DND-41 (cell line): Measurements from ENCODE around the gene TGM1.

Experiments
- EZH2 ChIP-seq: IDR thresholded peaks from 3 replicates; pipeline ENCODE4 v1.6.1; 2012; ENCODE audit warnings: borderline replicate concordance, low read depth, mild to moderate bottlenecking, moderate library complexity, low read length, inconsistent platforms; ENCODE audit not compliant: severe bottlenecking
- TF ChIP-seq, protein P1 (sequence below): IDR thresholded peaks from 2 replicates; pipeline ENCODE4 v1.5.1; 2012; ENCODE audit warnings: borderline replicate concordance, low read length, moderate library complexity, mild to moderate bottlenecking; ENCODE audit not compliant: poor library complexity, severe bottlenecking; ENCODE audit errors: extremely low read depth

DNA sequence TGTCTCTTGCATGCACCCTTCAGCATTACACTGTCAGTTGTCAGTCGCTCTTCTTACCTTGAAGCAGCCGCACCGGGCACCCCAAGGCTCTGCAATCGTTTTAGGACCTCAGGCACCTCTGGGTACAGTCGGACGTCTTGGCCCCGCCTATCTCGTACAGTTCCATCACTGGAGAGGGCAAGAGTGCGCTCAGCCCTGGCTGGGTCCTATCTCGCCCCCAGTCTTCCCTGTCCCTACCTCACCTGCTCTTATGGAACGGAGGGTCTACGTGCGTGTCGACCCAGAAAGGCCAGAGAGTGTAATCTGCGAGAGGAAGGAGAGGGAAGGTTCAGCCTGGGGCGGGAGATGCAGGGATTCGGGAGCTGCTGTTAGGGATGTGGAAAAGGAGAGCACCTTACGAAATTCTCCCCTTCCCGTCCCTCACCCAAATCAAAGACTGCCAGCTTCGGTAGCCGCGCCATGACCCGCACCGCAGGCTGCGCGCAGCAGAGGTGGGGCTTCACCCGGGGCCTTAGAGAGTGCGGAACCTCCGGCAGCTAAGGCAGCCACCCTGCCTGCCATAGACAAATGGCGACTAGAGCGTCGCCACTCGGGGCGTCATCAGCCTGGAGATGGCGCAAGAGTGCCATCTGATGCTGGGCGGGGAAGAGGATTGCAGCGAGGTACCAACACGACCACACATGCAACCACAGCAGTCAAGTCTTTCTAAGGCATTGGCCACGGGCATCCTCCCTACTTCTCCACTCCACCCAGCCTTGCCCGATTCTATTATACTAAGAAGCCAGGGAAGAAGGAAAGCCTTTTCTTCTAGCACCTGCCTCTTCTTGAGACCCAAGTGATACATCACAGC is 47.3 kb downstream of the TGM1 start, which contains the start of gene MDP1:
- TF ChIP-seq, protein P1, sequence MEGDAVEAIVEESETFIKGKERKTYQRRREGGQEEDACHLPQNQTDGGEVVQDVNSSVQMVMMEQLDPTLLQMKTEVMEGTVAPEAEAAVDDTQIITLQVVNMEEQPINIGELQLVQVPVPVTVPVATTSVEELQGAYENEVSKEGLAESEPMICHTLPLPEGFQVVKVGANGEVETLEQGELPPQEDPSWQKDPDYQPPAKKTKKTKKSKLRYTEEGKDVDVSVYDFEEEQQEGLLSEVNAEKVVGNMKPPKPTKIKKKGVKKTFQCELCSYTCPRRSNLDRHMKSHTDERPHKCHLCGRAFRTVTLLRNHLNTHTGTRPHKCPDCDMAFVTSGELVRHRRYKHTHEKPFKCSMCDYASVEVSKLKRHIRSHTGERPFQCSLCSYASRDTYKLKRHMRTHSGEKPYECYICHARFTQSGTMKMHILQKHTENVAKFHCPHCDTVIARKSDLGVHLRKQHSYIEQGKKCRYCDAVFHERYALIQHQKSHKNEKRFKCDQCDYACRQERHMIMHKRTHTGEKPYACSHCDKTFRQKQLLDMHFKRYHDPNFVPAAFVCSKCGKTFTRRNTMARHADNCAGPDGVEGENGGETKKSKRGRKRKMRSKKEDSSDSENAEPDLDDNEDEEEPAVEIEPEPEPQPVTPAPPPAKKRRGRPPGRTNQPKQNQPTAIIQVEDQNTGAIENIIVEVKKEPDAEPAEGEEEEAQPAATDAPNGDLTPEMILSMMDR = peak; percentile 91
- TF ChIP-seq EZH2 = no peak
